Measurements from ENCODE around the gene C16orf87.

Gene C16orf87

DNA sequence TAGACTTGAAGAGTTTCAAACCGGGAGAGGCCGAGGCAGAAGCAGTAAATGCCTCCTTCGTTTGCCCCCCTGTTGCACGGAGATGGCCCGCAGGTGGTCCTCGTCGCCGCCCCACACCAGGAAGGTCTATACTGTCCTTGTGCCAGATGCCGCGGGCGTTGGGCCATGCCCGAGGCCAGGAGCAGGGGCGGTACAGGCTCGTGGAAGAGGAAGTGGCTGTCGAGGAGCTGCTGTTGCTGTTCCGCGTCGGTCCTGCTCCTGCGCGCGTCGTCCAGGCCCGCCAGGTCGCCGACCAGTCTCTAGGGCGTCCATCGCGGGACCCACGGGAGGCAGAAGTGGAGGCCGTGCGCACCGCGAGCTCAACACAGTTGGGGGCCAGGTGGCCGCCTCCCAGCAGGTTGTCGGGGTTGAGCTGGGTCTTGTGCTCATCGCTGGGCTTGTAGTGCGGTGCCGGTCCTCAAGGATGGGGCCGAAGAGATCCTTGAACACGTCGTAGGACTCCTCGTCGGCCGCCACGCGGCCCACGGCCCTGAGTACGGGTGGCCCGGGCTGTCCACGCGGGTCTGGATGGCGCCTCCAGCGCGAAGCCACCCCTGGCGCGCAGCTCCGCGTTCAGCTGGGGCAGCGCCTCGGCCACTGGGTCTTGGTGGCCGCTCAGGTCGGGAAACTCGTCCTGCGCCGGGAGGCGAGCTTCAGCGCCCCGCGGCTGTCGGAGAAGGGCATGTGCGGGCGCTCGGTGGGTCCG, 13.1 kb upstream of the C16orf87 start:
- DNase-seq: no peak

DNA sequence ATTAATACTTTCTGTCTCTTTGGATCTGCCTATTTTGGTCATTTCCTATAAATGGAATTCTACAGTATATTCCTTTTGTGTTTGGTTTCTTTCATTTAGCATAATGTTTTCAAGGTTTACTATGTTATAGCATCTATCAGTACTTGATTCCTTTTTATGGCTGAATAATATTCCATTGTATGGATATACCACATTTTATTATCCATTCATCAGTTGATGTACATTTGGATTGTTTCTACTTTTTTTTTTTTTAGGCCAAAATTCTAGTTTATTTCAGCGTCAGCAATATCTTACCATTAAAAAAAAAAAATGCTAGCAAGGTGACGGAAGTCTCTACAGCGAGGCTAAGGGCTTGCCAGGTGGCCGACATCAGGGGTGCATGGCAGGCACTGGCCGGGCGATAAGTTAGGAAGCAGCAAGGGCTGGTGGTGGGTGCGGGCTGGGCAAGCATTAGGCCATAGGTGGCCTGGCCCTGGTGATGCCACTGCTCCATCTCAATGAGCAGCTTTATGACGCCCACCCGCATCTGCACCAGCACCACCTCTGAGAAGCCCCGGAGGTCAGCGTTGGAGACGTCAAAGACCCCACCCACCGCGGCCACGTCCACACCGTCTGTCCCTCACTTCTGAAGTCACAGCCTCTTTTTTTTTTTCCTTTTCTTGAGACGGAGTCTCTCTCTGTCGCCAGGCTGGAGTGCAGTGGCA, 11.4 kb upstream of the C16orf87 start:
- no peak for DNase-seq

DNA sequence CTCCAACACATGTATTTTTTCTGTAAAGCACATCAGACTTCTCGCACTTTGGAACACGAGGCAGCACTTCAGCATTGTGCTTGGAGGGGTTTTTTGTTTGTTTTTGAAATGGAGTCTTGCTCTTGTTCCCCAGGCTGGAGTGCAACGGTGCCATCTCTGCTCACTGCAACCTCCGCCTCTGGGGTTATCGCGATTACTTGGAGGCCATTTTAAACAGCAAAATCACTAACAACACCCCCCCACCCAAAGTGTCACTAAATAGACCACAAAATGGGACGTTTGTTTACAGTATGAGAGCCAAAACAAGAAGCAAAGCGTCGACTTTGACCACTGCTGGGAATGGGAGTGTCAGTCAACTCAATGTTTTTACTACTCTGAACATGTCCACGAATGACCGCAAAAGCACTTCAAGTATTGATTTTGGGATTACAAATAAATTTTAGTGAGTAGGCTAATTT, 9.0 kb upstream of the C16orf87 start:
- no peak for DNase-seq

DNA sequence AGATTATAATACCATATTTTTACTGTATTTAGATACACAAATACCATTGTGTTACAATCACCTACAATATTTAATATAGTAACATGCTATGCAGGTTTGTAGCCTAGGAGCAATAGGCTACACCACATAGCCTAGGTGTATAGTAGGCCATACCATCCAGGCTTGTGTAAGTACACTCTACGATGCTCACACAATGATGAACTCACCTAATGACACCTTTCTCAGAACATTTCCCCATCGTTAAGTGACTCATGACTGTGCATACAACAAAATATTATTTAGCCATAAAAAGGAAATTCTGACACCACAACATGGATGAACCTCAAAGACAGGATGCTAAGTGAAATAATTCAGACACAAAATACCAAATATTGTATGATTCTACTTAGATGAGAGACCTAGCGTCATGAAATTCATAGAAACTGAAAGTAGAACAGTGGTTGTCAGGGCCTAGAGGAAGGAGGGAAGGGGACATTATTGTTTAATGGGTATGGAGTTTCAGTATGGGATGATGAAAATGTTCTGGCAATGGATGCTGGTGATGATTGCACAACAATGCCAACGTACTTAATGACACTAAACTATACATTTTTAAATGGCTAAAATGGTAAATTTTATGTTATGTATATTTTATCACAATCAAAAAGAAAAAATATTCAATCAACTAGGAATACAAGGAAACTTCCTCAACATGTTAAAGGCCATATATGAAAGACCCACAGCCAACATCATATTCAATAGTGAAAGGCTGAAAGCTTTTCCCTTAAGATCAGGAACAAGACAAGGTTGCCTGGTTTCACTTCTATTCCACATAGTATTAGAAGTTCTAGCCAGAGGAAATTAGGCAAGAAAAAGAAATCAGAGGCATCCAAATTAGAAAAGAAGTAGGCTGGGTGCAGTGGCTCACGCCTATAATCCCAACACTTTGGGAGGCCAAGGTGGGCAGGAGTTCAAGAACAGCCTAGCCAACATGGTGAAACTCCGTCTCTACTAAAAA, 5.9 kb upstream of the C16orf87 start:
- DNase-seq: no peak

DNA sequence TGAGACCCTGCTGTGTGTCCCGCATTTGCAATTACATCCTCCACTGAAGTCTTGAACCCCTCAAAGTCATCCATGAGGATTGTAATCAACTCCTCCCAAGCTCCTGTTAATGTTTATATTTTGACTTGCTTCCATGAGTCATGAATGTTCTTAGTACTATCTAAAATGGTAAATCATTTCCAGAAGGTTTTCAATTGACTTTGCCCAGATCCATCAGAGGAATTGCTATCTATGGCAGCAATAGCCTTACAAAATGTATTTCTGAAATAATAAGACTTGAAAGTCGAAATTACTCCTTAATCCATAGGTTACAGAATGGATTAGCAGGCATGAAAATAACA, 2.5 kb upstream of the C16orf87 start:
- no peak for DNase-seq

DNA sequence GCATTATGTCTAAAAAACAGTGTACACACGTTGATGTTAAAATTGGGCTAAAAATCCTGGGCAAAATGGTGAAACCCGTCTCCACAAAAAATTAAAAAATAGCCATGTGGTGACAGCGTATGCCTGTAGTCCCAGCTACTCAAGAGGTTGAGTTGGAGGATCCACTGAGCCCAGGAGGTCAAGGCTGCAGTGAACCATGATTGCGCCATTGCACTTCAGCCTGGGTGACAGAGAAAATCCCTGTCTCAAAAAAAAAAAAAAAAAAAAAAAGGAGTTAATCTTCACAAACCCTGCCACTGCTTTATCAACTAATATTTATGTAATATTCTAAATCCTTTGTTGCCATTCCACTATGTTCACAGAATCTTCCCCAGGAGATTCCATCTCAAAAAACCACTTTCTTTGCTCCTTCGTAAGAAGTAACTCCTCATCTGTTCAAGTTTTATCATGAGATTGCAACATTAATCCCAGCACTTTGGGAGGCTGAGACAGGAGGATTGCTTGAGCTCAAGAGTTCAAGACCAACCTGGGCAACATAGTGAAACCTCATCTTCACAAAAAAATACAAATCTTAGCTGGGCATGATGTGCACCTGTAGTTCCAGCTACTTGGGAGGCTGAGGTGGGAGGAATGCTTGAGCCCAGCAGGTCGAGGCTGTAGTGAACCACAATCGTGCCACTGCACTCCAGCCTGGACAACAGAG, 1.9 kb upstream of the C16orf87 start:
- no peak for DNase-seq

DNA sequence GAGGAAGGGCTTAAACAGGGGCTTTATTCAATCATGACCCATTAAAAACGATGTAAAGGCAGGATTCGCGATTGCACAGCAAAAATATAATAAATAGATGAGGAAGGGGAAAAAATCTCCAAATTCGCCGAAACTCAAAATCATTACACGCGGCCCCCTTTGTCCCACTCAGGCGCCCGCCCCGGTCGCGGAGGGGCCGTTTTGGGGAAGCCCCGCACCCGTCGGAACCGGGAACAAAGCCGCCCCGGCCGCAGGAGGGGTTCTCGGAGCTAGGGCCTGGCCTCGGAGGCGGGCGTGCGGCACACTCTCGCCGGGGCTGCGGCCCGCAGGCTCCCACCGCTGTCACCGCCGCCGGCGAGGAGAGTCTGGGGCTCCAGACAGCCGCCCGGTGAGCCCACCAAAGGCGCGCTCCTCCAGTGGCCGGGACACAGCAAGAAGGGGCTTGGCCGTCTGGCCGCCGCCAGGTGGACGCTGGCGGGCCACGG, 521 bp downstream of the C16orf87 start:
- no peak for DNase-seq

DNA sequence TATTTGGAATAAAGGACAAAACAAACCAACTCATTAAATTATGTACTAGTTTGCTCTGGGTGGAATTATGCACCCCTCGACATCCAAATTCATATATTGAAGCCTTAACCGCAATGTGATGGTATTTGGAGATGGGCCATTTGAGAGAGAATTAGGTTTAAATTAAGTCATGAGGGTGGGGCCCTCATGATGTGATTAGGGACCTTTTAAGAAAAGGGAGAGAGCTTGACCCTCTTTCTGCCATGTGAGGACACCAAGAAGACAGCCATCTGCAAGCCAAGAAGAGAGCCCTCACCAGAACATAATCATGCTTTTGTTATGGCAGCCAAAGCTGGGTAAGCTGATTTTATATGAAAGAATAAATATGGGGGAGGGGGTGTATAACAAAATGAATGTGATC, 2.0 kb downstream of the C16orf87 start:
- DNase-seq: no peak

DNA sequence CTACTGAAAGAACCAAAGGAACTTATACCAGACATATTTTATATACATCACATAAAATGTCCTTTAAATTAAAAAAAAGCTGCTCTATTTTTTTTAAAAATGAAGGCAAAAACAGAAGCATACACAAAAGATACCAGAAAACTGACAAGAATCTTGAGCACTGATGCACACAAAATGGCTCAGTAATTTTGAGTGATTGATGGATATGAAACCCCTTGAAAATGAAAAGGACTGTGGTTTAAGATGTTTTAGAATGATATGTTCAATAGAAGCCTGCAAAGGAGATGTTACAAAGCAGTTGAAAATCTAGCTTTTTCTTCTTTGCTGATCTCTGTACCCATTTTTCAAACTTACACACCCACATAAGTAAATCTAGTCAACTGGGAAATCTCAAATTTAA, 2.7 kb downstream of the C16orf87 start:
- no peak for DNase-seq

DNA sequence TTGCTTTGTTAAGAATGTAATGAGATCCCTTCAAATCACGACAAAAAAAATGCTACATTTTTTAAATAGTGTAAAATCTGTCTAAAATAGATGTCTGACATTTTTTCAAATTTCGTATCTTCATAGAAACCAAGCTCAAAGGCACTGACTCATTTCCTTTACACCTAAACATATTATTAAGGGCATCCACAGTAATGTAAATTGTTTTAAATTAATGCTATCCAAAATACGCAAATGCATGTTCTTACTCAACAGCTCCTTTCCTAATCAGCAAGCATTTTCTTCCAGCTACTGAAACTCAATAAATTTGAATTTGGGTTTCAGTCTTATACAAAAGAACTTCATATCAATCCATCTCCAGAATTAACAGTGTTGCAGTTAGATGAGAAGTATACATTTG, 4.3 kb downstream of the C16orf87 start:
- no peak for DNase-seq

DNA sequence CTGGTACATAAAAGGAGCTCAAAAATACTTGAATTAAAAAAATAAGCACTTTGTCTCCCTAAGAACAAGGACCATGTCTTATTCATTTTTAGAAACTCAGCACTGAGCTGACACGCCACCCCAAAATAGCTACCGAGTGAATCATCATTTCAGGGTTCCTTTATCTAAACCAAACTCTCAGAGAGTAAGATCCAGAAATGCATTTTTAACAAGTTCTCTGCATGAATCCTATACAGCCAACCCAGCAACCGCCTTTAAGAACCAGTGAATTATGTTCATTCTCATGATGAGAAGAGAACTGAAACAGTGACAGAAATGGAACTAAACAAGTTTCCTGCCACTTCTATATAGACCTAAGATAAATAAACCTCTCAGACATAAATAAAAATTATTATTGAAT, 8.7 kb downstream of the C16orf87 start:
- no peak for DNase-seq

DNA sequence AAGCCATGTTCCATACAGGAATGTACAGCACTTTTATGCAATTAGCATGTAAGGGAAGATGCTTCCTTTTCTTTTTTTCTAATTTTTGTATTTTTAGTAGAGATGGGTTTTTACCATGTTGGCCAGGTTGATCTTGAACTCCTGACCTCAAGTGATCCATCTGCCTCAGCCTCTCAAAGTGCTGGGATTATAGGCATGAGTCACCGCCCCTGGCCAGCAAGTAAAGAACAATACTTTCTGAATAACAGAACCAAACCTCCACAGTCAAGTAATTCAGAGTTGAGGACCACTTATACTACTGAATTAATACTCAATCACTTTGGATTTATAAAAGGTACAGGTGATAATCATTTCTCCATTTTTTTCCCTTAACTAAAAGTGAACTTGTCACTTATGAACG, 13.0 kb downstream of the C16orf87 start:
- DNase-seq: no peak

DNA sequence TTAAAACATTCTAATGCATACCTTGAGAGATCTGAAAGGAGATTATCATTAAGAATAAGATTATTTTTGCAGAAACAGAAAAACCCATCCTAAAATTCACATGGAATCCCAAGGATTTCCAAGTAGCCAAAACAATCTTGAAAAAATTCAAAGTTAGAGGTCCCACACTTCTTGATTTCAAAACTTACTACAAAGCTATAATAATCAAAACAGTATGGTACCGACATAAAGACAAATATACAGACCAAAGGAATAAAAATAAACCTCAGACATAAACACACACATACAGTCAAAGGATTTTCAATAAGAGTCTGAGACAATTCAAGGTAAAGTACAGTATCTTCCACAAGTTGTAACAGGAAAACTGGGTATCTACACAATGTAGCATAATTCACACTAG, 16.2 kb downstream of the C16orf87 start:
- no peak for DNase-seq

DNA sequence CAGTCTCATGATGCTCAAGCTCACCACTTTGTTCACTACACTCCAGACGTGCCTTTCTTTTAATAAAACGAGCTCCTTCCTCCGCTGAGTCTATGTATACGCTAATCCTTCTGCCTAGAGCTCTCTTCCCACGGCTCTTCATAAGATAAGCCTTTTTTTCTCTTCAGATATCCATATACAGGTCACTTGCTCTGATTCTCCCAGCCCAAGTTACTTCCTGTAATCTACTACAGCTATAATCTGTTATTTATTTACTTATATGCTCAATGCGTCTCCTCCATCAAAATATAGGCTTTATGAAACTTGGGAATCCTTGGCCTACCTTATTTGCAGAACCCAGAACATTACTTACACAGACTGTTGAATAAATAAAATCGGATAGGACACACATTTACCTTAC, 17.4 kb downstream of the C16orf87 start:
- no peak for DNase-seq

DNA sequence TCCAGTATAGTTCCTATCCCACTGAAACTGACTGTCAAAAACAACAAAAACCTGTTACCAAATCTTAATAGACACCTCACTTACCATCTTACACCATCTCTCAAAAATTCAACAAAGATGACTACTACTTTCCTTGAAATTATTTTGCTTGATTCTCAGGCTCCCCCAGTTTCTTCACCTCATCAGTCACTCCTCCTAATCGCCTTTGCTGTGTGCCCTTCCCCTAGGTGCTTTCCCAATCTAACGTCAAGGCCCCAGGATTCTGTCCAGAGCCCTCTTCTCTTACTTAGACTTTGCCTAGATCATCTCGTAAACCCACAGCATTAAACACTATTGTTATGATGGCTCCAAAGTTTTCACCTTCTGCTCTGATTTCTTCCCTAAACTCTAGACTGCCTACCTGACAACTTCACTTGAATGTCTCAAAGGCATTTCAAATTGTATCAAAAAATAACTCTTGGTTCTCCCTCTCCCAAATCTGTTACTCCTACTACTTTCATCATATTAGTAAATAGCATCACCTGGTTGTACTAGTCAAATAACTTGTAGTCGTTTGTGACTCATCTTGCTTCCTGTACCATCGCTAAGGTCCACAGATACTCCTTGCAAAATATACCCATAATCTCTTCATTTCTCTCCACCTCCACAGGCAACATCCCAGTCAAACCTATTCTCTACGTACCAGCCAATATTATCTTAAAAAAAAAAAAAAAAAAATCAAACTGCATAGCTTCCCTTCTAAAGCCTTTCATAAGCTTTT, 18.0 kb downstream of the C16orf87 start:
- no peak for DNase-seq

DNA sequence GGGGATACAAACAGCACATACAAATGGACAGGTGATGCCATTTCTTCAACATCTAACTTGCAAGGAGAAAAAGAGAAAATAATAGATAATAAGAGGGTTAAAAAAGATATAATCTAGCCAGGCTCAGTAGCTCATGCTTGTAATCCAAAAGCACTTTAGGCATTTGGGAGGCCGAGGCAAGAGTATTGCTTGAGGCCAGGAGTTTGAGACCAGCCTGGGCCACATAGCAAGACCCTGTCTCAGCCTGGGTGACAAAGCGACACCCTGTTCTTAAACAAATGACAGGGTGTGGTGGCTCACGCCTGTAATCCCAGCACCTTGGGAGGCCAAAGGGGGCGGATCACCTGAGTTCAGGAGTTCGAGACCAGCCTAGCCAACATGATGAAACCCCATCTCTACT, 19.3 kb downstream of the C16orf87 start:
- DNase-seq: no peak

DNA sequence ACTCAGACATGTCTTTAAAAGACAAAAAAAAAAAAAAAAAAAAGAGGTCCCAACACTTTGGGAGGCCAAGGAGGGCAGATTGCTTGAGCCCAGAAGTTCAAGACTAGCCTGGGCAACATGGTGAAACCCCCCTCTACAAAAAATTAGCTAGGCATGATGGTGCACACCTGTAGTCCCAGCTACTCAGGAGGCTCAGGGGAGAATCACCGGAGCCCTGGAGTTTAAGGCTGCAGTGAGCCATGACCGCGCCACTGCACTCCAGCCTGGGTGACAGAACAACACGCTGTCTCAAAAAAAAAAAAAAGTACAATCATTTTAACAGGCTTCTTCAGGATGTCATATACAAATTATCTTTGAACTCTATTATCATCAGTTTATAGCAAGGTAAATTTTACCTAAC, 22.0 kb downstream of the C16orf87 start:
- DNase-seq: no peak

DNA sequence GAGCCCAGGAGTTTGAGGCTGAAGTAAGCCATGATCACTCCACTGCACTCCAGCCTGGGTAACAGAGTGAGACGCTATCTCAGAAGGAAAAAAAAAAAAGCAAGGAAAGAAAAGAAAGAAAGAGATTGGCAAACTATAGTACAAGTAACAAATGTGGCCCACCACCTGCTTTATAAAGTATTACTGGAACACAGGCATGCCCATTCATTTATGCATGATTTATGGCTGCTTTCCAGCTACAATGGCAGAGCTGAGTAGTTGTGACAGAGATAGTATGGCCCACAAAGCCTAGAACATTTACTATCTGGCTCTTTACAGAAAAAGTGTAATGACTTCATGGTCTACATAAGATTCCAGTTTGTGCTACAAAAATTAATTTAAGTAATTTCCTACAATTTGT, 23.6 kb downstream of the C16orf87 start:
- DNase-seq: no peak

DNA sequence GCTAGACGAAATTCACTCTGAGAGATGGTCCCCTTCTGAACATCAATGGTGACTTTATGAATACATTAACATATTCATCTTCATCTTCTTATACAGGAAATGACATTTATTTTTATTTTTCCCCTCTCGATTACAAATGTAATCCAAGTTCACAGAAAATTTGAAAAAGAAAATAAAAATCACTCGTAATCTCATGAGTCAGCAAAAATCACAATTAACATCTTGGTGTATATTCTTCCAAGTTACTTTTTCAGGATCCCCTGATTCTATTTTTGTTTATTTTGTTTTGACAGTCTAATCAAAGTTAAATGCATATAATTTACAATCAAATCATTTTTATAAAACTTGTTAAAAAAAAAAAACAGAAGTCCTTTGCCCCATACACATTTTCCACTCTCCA, 27.6 kb downstream of the C16orf87 start:
- DNase-seq: no peak

DNA sequence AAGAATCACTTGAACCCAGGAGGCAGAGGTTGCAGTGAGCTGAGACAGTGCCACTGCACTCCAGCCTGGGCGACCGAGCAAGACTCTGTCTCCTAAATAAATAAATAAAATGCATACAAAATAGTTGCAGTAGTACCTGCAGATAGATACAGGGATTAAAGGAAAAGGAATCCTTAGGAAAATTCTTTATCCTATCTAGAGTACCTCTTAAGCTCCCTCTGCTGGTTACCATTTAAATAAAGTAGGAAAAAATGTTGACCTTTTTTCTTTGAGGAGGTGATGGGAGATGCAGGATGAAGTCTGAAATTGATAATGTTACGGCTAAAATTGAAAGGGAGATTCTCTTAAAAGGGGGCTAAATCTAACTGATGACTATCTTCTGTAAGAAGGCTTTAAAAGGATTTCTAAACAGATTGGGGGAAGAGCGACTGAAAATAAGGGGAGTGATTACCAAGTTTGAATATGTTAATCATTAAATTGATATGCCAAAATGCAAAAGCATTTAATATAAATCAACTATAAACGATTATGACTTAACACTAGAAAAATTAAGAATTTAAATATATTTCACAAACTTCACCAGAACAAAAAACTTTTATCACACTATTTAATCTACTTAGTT, 29.4 kb downstream of the C16orf87 start:
- DNase-seq: peak; percentile 36

DNA sequence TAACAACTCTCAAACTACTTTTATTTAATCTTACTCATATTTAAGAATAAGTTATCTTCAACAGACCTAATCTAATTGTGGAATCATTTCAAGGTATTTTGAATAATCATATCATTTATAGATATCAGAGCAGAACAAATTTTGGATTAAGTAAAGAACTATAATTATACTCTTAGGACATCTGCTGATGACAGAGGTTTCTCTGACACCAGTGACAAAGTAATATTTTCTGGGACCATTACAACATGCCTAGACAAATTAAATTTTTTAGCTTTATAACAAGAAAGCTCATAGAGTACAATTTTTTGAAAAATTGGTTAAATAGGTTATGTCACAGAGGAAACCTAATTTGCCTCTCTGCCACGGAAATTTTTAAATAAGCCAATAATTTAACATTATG, 30.5 kb downstream of the C16orf87 start:
- no peak for DNase-seq

DNA sequence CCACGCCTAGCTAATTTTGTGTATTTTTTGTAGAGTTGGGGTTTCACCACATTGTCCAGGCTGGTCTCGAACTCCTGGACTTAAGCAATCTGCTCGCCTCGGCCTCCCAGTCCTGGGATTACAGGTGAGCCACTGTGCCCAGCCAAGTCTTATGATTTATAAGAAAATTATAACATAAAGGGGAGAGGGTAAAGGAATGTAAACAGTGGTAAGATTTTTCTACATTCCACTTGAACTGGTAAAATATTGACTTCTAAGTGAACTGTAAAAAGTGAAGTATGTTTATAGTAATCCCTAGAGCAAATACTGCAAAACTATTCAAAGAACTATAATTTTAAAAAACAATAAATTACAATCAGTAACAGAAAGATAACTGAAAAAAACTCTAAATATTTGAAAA, 33.5 kb downstream of the C16orf87 start:
- no peak for DNase-seq

Data from NCI-H2171 (cell line).